LNCAP (cell line): ENCODE data around the gene KMT2D.

Source experiments
- TF ChIP-seq, protein P1 (sequence below): fragments of 450-650 bp; IDR thresholded peaks from 2 replicates; pipeline ENCODE4 v1.5.1; 2017; ENCODE audit warnings: mild to moderate bottlenecking

The KMT2D gene, protein sequence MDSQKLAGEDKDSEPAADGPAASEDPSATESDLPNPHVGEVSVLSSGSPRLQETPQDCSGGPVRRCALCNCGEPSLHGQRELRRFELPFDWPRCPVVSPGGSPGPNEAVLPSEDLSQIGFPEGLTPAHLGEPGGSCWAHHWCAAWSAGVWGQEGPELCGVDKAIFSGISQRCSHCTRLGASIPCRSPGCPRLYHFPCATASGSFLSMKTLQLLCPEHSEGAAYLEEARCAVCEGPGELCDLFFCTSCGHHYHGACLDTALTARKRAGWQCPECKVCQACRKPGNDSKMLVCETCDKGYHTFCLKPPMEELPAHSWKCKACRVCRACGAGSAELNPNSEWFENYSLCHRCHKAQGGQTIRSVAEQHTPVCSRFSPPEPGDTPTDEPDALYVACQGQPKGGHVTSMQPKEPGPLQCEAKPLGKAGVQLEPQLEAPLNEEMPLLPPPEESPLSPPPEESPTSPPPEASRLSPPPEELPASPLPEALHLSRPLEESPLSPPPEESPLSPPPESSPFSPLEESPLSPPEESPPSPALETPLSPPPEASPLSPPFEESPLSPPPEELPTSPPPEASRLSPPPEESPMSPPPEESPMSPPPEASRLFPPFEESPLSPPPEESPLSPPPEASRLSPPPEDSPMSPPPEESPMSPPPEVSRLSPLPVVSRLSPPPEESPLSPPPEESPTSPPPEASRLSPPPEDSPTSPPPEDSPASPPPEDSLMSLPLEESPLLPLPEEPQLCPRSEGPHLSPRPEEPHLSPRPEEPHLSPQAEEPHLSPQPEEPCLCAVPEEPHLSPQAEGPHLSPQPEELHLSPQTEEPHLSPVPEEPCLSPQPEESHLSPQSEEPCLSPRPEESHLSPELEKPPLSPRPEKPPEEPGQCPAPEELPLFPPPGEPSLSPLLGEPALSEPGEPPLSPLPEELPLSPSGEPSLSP (N-terminal part only)

DNA sequence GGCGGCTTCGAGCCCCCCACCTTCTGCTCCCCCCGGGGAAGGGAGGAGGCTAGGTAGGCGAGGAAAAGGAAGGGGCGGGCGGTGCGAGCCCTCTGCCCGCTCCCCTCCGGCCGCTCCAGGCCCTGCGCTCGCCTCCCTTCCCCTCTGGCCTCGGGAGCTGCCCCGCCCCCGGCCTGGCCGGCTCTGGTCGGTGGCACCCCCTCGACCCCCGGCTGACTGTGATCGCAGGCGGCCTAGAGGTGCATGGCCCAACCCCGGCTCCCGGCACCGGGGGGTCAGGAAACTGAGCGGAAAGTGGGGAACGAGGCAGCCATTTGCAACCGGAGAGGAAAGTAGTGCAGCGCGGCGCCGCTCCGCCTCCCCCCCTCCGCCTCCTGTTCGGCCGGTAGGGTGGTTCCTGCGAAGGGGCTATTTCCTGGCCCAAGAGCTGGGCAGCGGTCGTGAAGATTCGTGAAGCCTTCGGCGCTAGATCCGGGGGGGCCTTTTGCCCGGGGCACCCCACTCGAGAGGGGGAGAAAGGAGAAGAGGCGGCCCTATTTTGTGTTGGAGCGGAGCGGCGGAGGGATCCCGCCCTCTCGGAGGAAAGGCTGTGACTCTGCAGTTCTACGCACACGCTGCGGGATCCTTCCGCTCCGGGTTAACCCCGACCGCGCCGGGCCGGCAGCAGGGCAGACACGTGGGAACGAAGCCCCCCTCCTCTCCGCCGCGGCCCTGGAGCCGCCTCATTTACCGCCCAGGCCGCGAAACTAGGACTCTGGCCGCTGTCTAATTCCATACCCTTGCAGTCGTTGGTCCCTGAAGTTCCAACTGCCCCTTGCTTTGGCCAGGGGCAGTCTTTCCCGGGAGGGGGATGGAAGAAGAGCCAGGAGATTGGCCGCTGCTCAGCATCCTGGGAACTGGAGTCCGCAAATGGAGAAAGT, at the start of gene KMT2D:
Gene KMT2D, minus strand, starts transcription at position 558 of the 920 bp plus-strand sequence. CDS start 5,470 bp downstream, outside the sequence.
- TF ChIP-seq, protein P1, sequence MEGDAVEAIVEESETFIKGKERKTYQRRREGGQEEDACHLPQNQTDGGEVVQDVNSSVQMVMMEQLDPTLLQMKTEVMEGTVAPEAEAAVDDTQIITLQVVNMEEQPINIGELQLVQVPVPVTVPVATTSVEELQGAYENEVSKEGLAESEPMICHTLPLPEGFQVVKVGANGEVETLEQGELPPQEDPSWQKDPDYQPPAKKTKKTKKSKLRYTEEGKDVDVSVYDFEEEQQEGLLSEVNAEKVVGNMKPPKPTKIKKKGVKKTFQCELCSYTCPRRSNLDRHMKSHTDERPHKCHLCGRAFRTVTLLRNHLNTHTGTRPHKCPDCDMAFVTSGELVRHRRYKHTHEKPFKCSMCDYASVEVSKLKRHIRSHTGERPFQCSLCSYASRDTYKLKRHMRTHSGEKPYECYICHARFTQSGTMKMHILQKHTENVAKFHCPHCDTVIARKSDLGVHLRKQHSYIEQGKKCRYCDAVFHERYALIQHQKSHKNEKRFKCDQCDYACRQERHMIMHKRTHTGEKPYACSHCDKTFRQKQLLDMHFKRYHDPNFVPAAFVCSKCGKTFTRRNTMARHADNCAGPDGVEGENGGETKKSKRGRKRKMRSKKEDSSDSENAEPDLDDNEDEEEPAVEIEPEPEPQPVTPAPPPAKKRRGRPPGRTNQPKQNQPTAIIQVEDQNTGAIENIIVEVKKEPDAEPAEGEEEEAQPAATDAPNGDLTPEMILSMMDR = no peak; the same call in 1 of the 2 replicates

DNA sequence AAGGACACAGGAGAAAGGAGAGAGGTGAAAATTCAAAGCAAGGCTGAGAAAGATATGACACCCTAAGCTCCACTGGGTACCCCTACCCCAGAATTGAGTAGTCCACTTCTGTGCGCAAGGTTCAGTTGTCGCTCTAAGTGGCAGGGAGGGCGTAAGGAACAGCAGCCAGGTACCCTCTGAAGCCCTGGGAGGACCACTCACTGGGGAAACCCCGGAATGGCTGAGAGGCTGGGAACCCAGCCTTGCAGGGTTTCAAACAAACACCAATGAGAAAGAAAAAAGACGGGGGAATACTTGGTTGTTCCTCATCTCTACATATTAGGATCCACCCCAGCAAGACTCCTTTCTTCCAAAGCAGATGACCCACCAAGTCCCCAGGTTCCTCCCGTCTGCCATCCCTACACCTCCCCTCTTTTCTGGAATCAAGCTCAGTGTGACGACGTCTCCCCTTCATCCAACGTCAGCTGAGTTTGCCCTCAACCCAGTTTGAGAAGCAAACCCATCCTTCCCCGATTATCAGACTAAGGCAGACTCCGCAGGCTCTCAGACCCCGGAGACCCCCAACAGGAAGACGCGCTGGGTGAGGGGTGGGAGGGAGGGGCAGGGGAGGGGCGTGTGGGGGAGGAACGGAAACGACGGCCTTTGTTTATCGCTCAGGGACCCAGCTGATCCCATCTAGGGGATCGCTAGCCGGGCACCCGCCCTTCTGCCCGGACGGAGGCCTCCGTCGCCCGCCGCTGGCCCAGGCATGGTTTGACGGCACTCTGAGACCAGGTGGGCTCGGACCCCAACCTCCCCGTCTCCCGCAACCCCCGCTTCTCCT, 49.3 kb upstream of the KMT2D start:
- TF ChIP-seq, protein P1 = no peak

DNA sequence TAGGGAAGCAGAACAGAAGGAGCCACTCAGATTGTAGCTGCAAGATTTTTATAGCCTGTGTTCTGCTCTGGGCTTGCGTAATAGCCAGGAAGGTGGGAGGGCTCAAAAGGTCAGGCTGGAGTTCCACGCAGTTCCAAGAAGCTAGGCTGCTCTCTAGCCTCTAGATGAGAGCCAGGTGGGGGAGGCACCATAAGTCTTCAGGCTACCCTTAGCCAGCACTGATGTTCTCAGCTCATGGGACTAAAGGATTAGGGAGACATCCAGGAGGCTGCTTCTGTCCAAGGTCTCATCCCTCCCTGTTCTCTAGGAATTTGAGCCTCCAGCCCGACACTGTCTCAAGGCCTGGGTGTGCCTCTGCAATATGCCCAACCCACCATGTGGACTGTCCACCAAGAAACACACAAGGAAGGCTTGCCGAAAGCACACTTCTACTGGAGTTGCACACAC, 48.4 kb upstream of the KMT2D start:
- TF ChIP-seq, protein P1 = no peak

DNA sequence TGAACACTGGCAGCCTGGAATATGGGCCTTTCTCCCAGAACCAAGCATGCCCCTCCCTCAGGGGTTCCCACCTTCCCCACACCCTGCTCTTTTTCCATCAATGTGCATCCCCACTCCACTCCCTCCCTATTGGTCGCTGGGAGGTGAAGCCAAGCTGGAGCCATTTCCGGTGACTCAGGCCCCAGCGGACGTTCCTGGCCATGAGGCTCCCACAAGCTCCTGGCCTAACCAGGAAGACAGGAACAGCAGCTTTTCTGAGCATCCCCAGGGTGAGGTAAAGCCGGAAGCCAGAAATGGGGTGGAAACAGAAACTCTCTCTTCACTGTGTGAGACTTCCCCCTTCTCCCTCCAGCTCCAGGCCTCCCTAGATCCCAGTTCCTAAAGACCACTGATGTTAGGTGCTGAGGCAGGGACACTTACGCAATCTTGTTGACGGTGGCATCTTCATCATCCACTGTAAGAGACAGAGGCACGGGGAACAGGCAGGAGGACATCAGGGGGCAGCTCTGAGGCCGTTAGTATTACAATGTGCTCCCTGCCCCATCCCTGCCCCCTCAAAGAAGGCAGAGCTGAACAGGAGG, 45.0 kb upstream of the KMT2D start:
- TF ChIP-seq, protein P1 = no peak

DNA sequence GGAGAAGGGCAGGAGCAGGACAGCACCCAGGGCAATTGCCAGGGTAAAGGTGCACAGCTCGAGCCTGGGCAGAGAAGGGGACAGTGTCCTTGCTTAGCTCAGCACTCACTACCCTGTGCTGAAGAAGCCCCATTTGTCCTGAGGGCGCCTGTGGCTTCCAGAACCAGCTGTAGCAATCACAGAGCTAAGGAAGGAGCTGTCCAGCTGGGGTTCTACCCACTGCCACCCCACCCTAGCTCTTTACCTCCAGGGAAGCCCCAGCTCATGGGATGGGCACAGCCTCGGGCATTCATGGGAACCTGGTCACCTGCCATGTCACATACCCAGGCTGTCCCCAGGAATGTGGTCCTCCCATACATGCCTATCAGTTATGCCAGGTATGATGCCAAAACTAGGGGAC, 44.2 kb upstream of the KMT2D start:
- TF ChIP-seq, protein P1 = no peak

DNA sequence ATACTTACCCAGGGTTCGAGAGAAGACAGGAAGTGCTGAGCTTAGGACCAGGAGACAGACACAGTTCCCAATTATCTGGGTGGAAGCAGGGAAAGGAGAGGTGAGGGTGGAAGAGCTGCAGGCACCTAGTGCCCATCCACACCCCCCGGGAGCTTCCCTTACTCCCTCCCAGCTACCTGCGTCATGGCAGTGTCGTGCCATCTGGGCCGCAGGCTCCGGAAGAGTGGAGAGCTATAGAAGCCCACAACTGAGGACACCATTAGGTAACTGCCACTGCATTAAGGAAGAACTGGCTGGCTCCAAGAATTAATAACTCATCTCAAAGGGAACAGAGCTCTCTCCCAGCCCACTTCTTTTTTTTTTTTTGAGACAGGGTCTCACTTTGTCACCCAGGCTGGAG, 39.8 kb upstream of the KMT2D start:
- TF ChIP-seq, protein P1 = no peak
